ENCODE measurements around the gene PBX4. TPM values are rescaled to one million over a fixed set of nuclear protein-coding genes. Genes with fewer than 3 reads are reported as not detected.

The PBX4 gene
- total and polyA plus RNA-seq, 10 donors, result 4.4 to 17.8 (median 9.7) TPM

DNA sequence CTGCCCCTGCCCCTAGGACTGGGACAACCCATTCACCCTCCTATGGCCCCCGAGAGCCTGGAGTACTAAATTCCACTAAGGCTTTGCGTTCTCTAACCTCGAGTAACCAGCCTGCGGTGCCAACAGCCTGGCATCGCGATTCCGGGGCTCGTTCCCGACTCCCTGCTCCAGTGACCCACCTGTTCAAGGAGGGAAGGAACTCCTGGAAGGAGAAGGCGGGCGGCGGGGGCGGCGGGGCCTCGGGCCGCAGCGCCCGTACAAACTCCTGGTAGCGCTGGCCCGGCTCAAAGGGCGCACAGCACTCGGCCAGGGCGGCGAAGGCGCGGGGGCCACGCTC lies 18.7 kb upstream of the PBX4 start:
- H3K27ac ChIP-seq, result no peak overlapping the region
- H3K36me3 ChIP-seq, result peaks cover 0 to 100% (median 91%) of the 10 kb centered on the region in 6 donors
- peak; percentile 75 for DNase-seq
- intact Hi-C loops (cut with DNase I; ENCODE audit: low total_unique reads), result no loop called here
- H3K4me1 ChIP-seq, result peaks cover 2 to 61% (median 19%) of the 10 kb centered on the region in 6 donors
- no peaks in the 10 kb centered on the region for H3K9me3 ChIP-seq
- no peaks in the 10 kb centered on the region for H3K27me3 ChIP-seq (replicated peaks in 1 of 7)
- H3K4me3 ChIP-seq, result no peak overlapping the region
- TF ChIP-seq POLR2A (IDR thresholded peaks at IDR 0.05), result no peak
- TF ChIP-seq POLR2AphosphoS5 (IDR thresholded peaks at IDR 0.05), result no peak
- no peak for TF ChIP-seq CTCF (IDR thresholded peaks at IDR 0.05 in 8 of 11, conservative IDR thresholded peaks at IDR 0.05 in 3 of 11)
- WGBS, 5 donors, result 85 to 91% (median 90%) methylated on average over 24 to 27 of the region's 27 CpGs

DNA sequence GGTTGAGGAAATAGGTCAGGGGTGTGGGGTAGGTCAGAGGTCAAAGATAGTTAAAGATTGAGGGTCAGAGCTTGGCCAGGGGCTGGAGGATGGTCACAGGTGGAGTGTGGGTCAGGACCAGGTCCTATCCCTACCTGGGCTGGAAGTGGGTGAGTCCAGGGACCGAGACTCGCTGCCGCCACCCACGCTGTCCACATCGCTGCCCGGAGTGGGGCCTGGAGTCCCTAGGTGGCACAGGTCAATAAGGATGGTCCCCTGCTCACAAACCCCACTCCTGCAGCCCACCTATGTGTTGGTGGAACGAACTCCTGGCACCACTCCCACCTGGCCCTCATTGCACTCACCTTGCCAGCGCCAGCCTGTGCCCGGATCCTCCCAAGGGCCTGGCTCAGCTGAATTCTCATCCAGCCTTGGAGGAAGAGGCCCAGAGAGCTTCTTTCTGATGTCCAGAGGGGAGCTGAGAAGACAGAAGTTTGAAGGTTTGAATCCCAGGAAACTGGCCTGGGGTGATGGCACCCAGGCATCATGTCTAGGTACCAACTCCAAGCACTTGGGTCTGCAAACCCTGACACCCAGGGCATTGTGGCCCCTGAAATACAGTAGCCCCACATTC lies 18.2 kb upstream of the PBX4 start:
- Histone ChIP-seq H3K27me3 (replicated peaks in 1 of 7) (no peaks in the 10 kb centered on the region), H3K4me1 (peaks cover 0 to 56% (median 14%) of the 10 kb centered on the region in 6 donors), H3K27ac (no peak overlapping the region), H3K36me3 (peaks cover 0 to 100% (median 93%) of the 10 kb centered on the region in 6 donors), H3K4me3 (no peak overlapping the region), H3K9me3 (no peaks in the 10 kb centered on the region)
- DNase-seq, result no peak
- 93 to 99% (median 95%) methylated on average over 6 to 9 of the region's 9 CpGs for WGBS, 5 donors
- intact Hi-C loops (cut with DNase I; ENCODE audit: low total_unique reads), result no loop called here
- TF ChIP-seq CTCF (IDR thresholded peaks at IDR 0.05 in 8 of 11, conservative IDR thresholded peaks at IDR 0.05 in 3 of 11) (no peak), POLR2AphosphoS5 (IDR thresholded peaks at IDR 0.05) (no peak), POLR2A (IDR thresholded peaks at IDR 0.05) (no peak)

DNA sequence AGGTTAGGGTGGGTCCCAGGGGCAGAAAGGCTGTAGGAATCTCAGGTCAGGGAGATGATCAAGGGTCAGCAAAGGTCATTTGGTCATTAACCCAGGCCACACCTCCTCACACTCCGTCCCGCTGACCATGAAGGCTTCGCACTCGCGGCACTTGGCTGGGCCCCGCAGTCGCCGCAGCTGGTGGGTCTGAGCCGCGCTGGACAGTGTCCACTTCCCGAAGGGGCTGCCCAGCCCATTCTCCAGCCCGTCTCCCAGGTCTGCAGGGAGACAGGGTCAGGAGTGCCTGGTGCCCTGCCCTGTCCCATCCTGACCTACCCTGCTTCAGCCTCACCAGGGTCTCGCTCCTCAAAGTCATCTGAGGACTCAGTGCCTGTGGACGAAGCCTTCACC lies 16.8 kb upstream of the PBX4 start:
- H3K9me3 ChIP-seq, result no peaks in the 10 kb centered on the region
- no peaks in the 10 kb centered on the region for H3K27me3 ChIP-seq (replicated peaks in 1 of 7)
- peaks cover 0 to 42% (median 6%) of the 10 kb centered on the region in 6 donors for H3K4me1 ChIP-seq
- H3K4me3 ChIP-seq, result no peak overlapping the region
- TF ChIP-seq CTCF (IDR thresholded peaks at IDR 0.05 in 8 of 11, conservative IDR thresholded peaks at IDR 0.05 in 3 of 11) (no peak), POLR2AphosphoS5 (IDR thresholded peaks at IDR 0.05) (peak in 1 of 3 donors; percentile 30), POLR2A (IDR thresholded peaks at IDR 0.05) (no peak)
- DNase-seq, result no peak
- intact Hi-C loops (cut with DNase I; ENCODE audit: low total_unique reads), result no loop called here
- peaks cover 0 to 100% (median 92%) of the 10 kb centered on the region in 6 donors for H3K36me3 ChIP-seq
- peak overlapping the region in 1 of 8 donors; percentile 14 for H3K27ac ChIP-seq
- WGBS, 5 donors, result 95 to 97% (median 96%) methylated on average over 14 of the region's 14 CpGs

DNA sequence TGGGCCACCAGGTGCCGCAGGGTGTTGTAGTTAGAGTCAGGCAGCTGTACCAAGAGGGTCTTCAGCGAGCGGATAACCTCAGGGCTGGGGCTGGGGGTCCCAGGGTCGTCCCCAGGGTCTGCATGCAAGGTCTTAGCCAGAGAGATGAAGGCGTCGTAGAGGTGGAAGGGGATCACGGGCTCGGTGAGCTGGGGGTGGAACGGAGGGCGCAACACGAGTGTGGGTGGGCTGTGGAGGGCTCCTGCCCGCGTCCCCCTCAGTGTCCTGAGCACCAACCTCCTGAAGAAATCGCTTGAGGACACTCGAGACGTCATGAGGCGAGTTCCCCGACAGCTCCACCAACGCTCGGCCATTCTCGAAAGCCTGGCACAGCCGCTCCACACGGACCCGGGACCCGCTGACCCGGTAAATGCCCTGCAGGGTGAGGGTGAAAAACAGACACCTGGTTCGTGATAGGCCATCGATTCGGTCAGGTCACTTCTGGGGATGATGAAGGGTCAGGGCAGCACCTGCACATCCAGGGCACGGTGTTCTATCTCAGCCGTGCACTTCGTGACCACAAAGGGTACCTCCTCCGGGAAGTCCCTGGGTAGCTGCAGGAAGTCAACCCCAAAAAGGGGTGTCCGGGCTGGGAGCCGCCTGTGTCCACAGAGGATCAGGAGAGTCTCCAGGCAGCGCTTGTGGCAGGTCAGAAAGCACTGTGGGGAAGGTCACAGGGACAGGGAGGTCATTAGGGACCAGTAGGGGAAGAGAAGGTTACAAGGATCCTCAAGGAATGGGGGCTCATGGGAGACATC lies 16.2 kb upstream of the PBX4 start:
- DNase-seq, result no peak
- TF ChIP-seq CTCF (IDR thresholded peaks at IDR 0.05 in 8 of 11, conservative IDR thresholded peaks at IDR 0.05 in 3 of 11), result no peak
- no peak for TF ChIP-seq POLR2AphosphoS5 (IDR thresholded peaks at IDR 0.05)
- TF ChIP-seq POLR2A (IDR thresholded peaks at IDR 0.05), result no peak
- Histone ChIP-seq H3K4me1 (peaks cover 0 to 38% (median 3%) of the 10 kb centered on the region in 6 donors), H3K9me3 (no peaks in the 10 kb centered on the region), H3K27me3 (replicated peaks in 1 of 7) (no peaks in the 10 kb centered on the region), H3K27ac (peak overlapping the region in 1 of 8 donors; percentile 14), H3K36me3 (peaks cover 0 to 100% (median 89%) of the 10 kb centered on the region in 6 donors), H3K4me3 (no peak overlapping the region)
- 88 to 96% (median 91%) methylated on average over 36 of the region's 36 CpGs for WGBS, 5 donors
- intact Hi-C loops (cut with DNase I; ENCODE audit: low total_unique reads), result no loop called here
